GM21447 (cell line): ENCODE measurements around the gene RILPL1.
"Not testable (repeated sequence)": the region's sequence is repeated elsewhere in the genome, so short reads cannot be mapped to it uniquely, and the experiment has no call there.

Source experiments
- ATAC-seq: cut with Tn5 transposase; IDR thresholded peaks from one replicate; pipeline ENCODE4 v1.9.1; 2021; ENCODE audit not compliant: unreplicated experiment

Gene RILPL1

GRCh38 chr12:123530668-123531067, 2.9 kb downstream of the RILPL1 start:
- ATAC-seq, result no peak

DNA sequence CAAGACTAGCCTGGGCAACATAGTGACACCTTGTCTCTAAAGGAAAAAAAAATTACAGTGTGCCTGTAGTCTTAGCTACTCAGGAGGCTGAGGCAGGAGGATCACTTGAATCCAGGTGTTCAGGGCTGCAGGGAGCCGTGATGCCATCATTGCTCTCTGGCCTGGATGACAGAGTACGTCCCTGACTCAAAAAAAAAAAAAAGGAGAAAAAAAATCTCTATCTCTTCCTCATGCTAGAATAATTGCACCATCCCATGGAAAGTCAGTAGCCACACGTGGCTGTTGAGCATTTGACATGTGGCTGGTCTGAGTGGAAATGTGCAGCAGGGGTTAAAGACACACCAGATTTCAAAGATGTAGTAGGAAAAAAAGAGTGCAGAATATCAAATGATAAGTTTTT, 3.8 kb downstream of the RILPL1 start:
- no peak for ATAC-seq

DNA sequence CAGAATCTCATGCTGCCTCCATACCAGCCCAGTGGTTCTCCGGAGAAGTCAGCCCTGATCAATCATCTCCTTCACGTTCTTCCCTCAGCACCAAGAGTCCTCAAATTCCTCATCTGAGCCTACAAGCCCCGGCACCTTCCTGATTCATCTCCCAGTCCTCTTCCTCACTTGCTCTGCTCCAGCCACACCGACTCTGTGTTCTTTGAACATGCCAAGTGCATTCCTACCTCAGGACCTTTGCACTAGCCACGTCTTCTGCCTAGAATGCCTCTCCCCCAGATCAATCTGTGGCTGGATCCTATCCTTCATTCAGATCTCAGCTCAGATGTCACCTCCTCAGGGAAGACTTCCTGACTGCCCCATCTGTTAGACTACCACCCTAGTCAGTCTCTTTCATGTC, 4.7 kb downstream of the RILPL1 start:
- no peak for ATAC-seq

GRCh38 chr12:123526542-123527080, 6.9 kb downstream of the RILPL1 start:
- ATAC-seq, result no peak

DNA sequence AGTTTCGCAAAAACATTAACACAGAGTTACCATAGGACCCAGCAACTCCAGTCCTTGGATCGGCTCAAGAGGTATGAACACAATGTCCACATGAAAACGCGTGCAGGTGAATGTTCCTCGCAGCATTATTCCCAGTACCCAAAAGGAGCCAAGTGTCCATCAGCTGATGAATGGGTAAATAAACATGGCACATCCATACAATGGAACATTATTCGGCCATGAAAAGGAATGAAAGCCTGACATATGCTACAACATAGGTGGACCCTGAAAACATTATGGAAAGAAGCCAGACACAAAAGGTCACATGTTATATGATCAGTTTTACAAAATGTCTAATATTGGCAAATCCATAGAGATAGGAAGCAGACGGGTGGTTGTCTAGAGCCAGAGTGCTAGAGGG, 9.1 kb downstream of the RILPL1 start:
- no peak for ATAC-seq

- ATAC-seq, result no peak
These were observed 10.0 kb downstream of the RILPL1 start for GRCh38 chr12:123523518-123523917.

DNA sequence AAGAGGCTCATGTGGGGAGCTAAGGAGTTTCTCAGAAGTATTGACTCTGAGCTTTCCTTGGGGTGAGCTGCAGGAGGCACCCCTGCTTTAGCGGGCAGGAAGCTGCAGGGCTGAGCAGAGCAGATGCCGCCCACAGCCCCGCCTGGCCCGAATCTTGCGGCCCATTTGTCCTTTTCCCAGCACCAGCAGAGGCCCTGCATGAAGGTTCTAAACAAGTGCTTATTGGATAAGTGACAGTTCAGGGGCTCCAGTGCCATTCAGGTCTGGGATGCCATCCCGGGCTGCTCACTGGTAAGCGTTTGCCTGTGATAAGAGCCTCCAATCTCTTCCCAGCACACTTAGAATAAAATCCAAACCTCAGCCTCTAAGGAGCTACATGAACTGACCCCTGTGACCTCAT, 11.4 kb downstream of the RILPL1 start:
- ATAC-seq, result no peak

- no peak for ATAC-seq
These were observed 12.7 kb downstream of the RILPL1 start for GRCh38 chr12:123520567-123521474.

DNA sequence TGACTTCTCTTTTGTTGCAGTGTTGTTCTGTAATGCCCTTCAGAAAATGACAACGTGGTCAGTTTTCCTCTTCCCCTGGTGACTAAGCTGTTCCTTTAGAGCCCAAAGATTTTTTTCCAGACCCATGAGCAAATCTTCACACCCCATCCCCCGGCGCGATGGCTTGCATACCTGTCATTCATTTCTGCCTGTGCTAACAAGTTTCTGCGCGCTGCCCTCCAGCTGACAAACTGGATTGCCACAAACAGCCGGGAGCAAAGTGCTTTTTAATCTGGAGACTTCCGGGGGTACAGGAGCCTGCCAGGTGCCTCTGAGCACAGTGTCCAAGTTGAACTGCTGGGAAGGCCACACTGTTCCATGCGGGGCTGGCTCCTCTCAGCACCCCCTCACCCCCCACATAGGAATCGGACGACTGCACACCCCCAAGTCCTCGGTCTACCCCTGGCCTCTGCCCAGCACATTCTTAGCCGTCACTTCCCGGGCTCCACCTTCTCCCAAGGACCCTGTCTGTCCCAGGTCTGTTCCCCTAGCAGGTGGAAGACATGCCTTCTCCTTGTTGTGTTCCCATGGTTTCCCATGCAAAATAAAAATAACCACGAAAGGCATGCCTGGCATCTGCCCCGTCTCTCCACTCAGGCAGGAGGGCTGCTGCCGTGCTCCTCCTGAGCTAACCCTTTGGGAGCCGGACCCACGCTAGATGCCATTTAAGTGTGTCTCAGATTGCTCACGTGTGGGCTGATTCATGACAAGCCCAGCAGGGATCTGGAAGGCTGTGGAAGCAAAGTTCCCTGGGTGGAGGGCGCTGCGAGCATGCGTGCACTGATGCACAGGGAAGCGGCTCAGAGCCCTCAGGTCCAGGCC, 14.1 kb downstream of the RILPL1 start:
- ATAC-seq, result no peak

DNA sequence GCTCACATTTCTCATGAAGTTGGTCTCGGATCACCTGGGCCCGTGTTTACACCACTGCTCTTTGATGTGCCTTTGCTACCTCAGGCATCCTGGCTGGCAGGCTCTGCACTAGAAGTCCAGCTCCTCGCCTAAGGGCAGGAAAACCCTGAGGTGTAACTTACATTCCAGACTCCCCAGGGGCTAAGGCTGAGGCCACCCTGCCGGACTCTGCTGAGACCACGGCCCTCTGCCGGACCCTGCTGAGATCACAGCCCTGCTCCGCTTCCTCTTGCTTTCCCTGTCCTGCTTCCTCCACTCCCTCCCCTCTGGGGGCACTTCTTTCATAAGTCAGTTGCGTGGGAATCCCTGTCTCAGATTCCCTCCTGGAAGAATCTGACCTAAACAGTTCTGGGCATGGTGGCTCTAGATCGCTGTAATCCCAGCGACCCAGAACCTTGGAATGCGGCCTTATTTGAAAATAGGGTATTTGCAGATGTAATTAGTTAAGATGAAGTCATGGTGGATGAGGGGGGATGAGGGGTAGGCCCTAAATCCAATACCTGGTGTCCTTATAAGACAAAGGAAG, 17.2 kb downstream of the RILPL1 start:
- ATAC-seq, result no peak

- not testable (repeated sequence) for ATAC-seq
These were observed 18.8 kb downstream of the RILPL1 start for GRCh38 chr12:123514582-123515221.

DNA sequence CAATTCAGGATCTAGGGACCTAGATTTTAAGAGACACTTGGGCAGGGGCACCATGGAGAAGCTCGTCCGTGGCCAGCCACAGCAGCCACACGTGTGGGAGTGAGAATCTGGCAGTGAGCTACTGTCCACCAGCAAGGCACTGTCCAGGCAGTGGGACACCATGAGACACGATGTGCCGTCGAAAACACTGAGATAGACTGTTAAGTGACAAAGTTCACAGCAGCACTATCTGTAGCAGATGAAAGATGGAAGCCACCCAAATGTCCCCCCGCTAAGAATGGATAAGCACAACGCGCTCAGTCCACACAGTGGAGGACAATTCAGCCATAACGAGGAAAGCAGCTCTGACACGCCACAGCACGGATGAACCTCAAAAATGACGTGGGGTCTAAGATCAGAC, 19.7 kb downstream of the RILPL1 start:
- ATAC-seq, result no peak

- no peak for ATAC-seq
These were observed 20.5 kb downstream of the RILPL1 start for GRCh38 chr12:123512838-123513665.

DNA sequence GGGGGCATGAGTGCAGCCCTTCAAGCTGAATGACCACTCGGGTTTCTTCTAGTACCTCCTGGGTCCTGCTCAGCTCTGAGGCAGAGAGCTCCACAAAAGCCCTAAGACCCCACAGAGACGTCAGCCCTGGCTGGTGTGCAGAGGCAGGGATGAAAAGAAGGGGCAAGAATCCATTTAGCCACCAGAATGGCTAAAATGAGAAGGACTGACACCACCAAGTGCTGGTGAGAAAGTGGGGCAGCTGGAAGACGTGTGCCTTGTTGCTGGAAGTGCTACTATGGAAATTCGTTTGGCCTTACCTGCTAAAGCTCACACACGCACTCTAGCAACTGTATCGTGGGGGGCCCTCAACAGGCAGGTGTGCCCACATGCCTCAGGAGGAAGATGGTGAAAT, 26.7 kb downstream of the RILPL1 start:
- no peak for ATAC-seq

DNA sequence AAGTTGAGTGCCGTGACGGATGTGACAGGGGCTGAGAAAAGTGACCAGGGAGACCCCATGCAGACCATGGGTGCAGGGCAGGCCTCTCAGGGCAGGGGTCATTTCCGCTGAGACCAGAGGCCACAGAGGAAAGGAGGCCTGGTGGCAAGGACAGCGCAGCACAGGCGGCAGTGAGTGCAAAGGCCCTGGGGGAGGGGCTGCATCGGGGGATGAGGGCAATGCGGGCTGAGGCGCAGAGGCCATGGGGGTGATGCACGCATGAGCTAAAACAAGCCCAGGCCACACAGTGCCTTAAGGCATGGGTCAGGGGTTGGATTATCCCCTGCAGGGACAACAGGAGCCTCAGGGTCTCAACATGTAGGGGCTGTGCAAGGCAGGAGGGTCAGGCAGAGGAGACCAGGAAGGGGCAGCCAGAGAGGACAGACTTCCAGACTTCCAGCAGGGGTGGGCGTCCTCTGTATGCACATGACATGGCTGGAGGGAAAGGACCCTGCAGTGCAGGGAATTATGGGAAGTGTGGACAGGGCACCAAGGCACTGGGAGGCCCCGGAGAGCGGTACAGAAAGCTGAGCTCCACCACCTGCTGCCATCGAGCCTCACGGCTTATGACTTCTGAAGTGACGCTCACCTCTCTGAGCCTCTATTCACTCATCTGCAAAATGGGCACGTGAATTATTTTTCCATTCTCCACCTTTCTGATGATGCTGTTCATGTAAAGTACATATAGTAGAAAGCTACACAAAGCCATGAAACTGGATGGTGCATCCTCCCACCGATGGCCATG, 27.3 kb downstream of the RILPL1 start:
- ATAC-seq, result no peak

- ATAC-seq, result no peak
These were observed 31.3 kb downstream of the RILPL1 start for GRCh38 chr12:123502163-123502704.

DNA sequence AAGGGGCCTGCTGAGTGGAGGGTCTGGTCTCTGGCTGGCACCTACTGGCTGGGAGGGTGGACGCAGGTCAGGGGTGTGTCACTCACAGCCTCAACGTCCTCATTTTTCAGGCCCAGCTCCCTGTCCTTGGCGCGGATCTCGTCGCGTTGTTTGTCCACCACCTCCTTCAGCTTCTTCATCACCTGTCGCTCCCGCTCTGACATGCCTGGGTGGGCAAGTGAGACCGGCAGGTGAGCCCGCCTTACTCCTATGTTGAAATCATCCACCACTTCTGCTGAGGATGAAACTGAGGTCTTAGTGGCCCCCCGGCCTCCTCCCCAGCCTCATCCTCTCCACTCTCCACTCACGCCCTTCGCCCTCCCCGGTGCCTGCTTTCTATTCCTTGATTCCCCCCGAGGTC, 34.2 kb downstream of the RILPL1 start:
- no peak for ATAC-seq

DNA sequence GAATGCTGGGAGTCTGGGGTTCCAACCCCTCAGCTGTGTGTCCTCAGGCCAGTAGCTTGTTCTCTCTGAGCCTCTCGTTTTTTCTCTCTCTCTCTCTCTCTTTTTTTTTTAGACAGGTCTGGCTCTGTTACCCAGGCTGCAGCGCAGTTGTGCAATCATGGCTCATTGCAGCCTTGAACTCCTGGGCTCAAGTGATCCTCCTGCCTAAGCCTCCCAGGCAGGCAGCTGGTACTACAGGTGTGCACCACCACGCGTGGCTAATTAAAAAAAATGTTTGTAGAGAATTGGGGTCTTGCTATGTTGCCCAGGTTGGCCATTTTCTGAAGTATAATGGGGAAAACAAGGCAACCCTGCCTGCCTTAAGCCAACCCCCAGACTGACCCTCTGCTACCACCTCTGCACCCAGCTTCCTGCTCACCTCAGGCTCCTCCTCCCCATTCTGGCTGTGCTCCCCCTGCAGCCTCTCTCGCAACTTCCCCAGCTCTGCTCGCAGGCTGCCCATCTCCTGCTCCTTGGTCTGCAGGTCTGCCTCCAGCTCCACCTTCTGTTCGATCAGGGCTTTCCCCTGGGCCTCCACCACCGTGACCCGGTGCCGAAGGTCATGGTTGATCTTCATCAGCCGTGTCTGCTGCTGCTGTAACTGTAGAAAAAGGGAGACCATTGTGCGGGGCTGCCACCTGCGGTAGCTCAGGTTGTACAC, 35.2 kb downstream of the RILPL1 start:
- ATAC-seq, result no peak
